A549 (cell line): ENCODE measurements around the gene PLET1. TPM values are rescaled to one million over a fixed set of nuclear protein-coding genes. Genes with fewer than 3 reads are reported as not detected.

Source experiments
- ATAC-seq, 2 experiments: fragments of 200-7000 bp in 1 of 2; fragments of >200 bp in 1 of 2; cut with Nextera tagmentation in 1 of 2; cut with Tn5 transposase in 1 of 2; 3 replicates each; pipeline versions ENCODE4 v1.8.0 to v1.9.1; 2018 to 2020; ENCODE audit warnings: mild to moderate bottlenecking in 1 of 2, moderate library complexity in 1 of 2
- CTCF ChIA-PET: fragments of 300-600 bp; sonication (Branson Sonifier 250); formaldehyde crosslinking; extraction: SDS; loops from one replicate; lab custom pipeline; 2021; ENCODE audit warnings: antibody characterized with exemption, inconsistent platforms; lab: Yijun Ruan, JAX
- POLR2A ChIA-PET: fragments of 350-600 bp; formaldehyde crosslinking; extraction: SDS; loops from one replicate; lab custom pipeline; 2021; ENCODE audit warnings: antibody characterized with exemption, inconsistent platforms; lab: Yijun Ruan, JAX
- DNase-seq, 2 experiments: peaks; one replicate each; pipeline versions ENCODE4 v3.0.0 to v3.0.0-alpha.2; 2011 to 2016; ENCODE audit warnings: low read depth in 1 of 2, low spot score in 1 of 2
- FAIRE-seq: peaks from 2 replicates; lab custom pipeline; 2011; peaks lifted over from hg19 to GRCh38; lab: Jason Lieb, UNC
- H3K27ac ChIP-seq, 2 experiments: fragments of >200 bp; sonication (Bioruptor Twin); formaldehyde crosslinking; 3 replicates each; pipeline ENCODE4 v1.5.1; 2016 to 2017
- H3K4me1 ChIP-seq: fragments of >200 bp; sonication (Bioruptor Twin); formaldehyde crosslinking; 3 replicates; pipeline ENCODE4 v1.6.1; 2016
- H3K4me2 ChIP-seq: fragments of >200 bp; sonication (Bioruptor Twin); formaldehyde crosslinking; 3 replicates; pipeline ENCODE4 v1.6.1; 2016
- H3K4me3 ChIP-seq: fragments of >200 bp; sonication (Bioruptor Twin); formaldehyde crosslinking; 3 replicates; pipeline ENCODE4 v1.5.1; 2016
- H3K9me3 ChIP-seq: fragments of >200 bp; sonication (Bioruptor Twin); formaldehyde crosslinking; 3 replicates; pipeline ENCODE4 v1.6.1; 2016
- CBX8 ChIP-seq: fragments of 200-600 bp; sonication (generic); IDR thresholded peaks from 2 replicates; pipeline ENCODE4 v1.6.1; 2016
- CEBPB ChIP-seq, 2 experiments: fragments of >200 bp in 1 of 2; sonication (Bioruptor Twin) in 1 of 2; formaldehyde crosslinking in 1 of 2; IDR thresholded peaks; 2 replicates each; pipeline ENCODE4 v1.6.1; 2012 to 2016
- CHD4 ChIP-seq: fragments of 200-600 bp; sonication (generic); IDR thresholded peaks from 2 replicates; pipeline ENCODE4 v1.6.1; 2016; ENCODE audit warnings: antibody characterized with exemption, mild to moderate bottlenecking, borderline replicate concordance
- ESRRA ChIP-seq: fragments of 150-350 bp; IDR thresholded peaks from 2 replicates; pipeline ENCODE4 v1.6.1; 2014; ENCODE audit warnings: mild to moderate bottlenecking, low read length, borderline replicate concordance
- HDAC2 ChIP-seq: fragments of 200-600 bp; sonication (generic); IDR thresholded peaks from 2 replicates; pipeline ENCODE4 v1.6.1; 2016
- HEYL ChIP-seq: fragments of 250-450 bp; sonication (Bioruptor Pico); IDR thresholded peaks from 2 replicates; pipeline ENCODE4 v1.8.0; 2021; ENCODE audit warnings: mild to moderate bottlenecking, moderate library complexity
- JUN ChIP-seq, 2 experiments: fragments of >200 bp; sonication (Bioruptor Twin); formaldehyde crosslinking; IDR thresholded peaks; 2 replicates in 1 of 2; 3 replicates in 1 of 2; pipeline ENCODE4 v1.6.1; 2016 to 2017
- KDM5A ChIP-seq: fragments of 200-600 bp; sonication (generic); IDR thresholded peaks from 2 replicates; pipeline ENCODE4 v1.6.1; 2016; ENCODE audit warnings: antibody characterized with exemption, mild to moderate bottlenecking
- MAZ ChIP-seq: fragments of 150-350 bp; IDR thresholded peaks from 2 replicates; pipeline ENCODE4 v1.6.1; 2014; ENCODE audit warnings: antibody characterized with exemption, low read depth, low read length, borderline replicate concordance
- MYC ChIP-seq: IDR thresholded peaks from 2 replicates; pipeline ENCODE4 v1.6.1; 2012; ENCODE audit warnings: mild to moderate bottlenecking, inconsistent platforms, low read length, improper control_type of control experiment, borderline replicate concordance
- NFE2L2 ChIP-seq: fragments of 150-350 bp; conservative IDR thresholded peaks from 2 replicates; pipeline ENCODE4 v1.6.1; 2014; ENCODE audit warnings: low read length
- RAD21 ChIP-seq, 2 experiments: fragments of >200 bp in 1 of 2; sonication (Bioruptor Twin) in 1 of 2; formaldehyde crosslinking in 1 of 2; IDR thresholded peaks in 1 of 2; conservative IDR thresholded peaks in 1 of 2; 2 replicates in 1 of 2; 3 replicates in 1 of 2; pipeline ENCODE4 v1.6.1; 2012 to 2018; ENCODE audit warnings: inconsistent platforms in 1 of 2
- RFX5 ChIP-seq: fragments of 450-650 bp; IDR thresholded peaks from 2 replicates; pipeline ENCODE4 v1.7.1; 2014; ENCODE audit warnings: antibody characterized with exemption, mild to moderate bottlenecking, moderate library complexity
- RNF2 ChIP-seq: fragments of 200-600 bp; sonication (generic); IDR thresholded peaks from 2 replicates; pipeline ENCODE4 v1.6.1; 2016; ENCODE audit warnings: low read depth, mild to moderate bottlenecking, antibody characterized with exemption, moderate library complexity, borderline replicate concordance
- ZNF302 ChIP-seq: fragments of 250-450 bp; sonication (Bioruptor Pico); IDR thresholded peaks from 2 replicates; pipeline ENCODE4 v1.9.0; 2021; ENCODE audit warnings: inconsistent platforms, mild to moderate bottlenecking, moderate library complexity
- polyA plus RNA-seq, 4 experiments: library from polyadenylated mRNA; depleted of rRNA in 3 of 4; stranded (reverse); fragments of >200 nt; fragmentation: RNase III in 1 of 4; extraction: RNeasy Plus Mini Kit Qiagen cat#74134 plus additional on column Dnase treatment in 1 of 4; gene quantifications; 2 replicates in 3 of 4; 3 replicates in 1 of 4; pipeline ENCODE4 v1.2.3, GENCODE V29; 2011 to 2017
- TF ChIP-seq, protein P1 (sequence below): fragments of 250-450 bp; sonication (Bioruptor Pico); IDR thresholded peaks from 2 replicates; pipeline ENCODE4 v1.5.0; 2020; ENCODE audit warnings: low read depth, mild to moderate bottlenecking, moderate library complexity
- TF ChIP-seq, protein P2 (sequence below): fragments of 250-450 bp; sonication (Bioruptor Pico); IDR thresholded peaks from 2 replicates; pipeline ENCODE4 v1.5.0; 2021; ENCODE audit warnings: mild to moderate bottlenecking, moderate library complexity, borderline replicate concordance
- TF ChIP-seq, protein P3 (sequence below): IDR thresholded peaks from 2 replicates; pipeline ENCODE4 v1.6.1; 2012; ENCODE audit warnings: low read depth, borderline replicate concordance
- TF ChIP-seq, protein P4 (sequence below): fragments of 150-350 bp; IDR thresholded peaks from 2 replicates; pipeline ENCODE4 v1.6.1; 2014; ENCODE audit warnings: low read depth, mild to moderate bottlenecking, low read length
- TF ChIP-seq, protein P5 (sequence below): fragments of 200-600 bp; sonication (generic); IDR thresholded peaks from 2 replicates; pipeline ENCODE4 v1.6.1; 2016; ENCODE audit warnings: antibody characterized with exemption, mild to moderate bottlenecking, moderate library complexity

Gene PLET1
- polyA plus RNA-seq, 2 of the 4 experiments (the other 2 are of a cell fraction) = not detected

DNA sequence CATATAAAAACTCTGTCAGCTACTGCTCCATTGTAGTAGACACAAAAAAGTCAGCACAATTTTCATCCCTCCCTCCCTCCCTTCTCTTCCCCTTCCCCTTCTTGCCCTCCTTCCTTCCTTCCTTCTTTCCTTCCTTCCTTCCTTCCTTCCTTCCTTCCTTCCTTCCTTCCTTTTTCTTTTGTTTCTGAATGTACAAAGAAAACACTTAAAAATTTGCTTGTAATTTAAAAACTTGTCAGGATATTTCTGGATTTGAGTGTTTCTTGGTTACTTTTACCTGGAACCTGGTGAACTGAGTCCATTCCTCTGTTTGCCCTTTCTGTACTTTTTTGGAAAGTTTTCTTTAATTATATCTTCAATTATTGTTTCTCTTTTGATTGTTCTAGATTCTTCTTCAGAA lies 31.5 kb upstream of the PLET1 start:
- Histone ChIP-seq H3K9me3 (no peaks in the 10 kb centered on the region; the same call in 1 of the 3 replicates), H3K27ac (no peak overlapping the region), H3K4me1 (peaks cover 9% of the 10 kb centered on the region; the same call in 2 of the 3 replicates), H3K4me3 (no peak overlapping the region), H3K4me2 (no peak overlapping the region)
- no peak for DNase-seq
- FAIRE-seq = no peak
- ATAC-seq = no peak
- no peak for TF ChIP-seq KDM5A
- no peak for TF ChIP-seq JUN (IDR thresholded peaks at IDR 0.05)
- TF ChIP-seq, protein P1, sequence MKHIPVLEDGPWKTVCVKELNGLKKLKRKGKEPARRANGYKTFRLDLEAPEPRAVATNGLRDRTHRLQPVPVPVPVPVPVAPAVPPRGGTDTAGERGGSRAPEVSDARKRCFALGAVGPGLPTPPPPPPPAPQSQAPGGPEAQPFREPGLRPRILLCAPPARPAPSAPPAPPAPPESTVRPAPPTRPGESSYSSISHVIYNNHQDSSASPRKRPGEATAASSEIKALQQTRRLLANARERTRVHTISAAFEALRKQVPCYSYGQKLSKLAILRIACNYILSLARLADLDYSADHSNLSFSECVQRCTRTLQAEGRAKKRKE (CRISPR knock-in tag) = no peak
- TF ChIP-seq RAD21 (conservative IDR thresholded peaks at IDR 0.05 in 1 of 2, IDR thresholded peaks at IDR 0.05 in 1 of 2) = no peak
- TF ChIP-seq, protein P2, sequence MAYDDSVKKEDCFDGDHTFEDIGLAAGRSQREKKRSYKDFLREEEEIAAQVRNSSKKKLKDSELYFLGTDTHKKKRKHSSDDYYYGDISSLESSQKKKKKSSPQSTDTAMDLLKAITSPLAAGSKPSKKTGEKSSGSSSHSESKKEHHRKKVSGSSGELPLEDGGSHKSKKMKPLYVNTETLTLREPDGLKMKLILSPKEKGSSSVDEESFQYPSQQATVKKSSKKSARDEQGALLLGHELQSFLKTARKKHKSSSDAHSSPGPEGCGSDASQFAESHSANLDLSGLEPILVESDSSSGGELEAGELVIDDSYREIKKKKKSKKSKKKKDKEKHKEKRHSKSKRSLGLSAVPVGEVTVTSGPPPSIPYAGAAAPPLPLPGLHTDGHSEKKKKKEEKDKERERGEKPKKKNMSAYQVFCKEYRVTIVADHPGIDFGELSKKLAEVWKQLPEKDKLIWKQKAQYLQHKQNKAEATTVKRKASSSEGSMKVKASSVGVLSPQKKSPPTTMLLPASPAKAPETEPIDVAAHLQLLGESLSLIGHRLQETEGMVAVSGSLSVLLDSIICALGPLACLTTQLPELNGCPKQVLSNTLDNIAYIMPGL (CRISPR knock-in tag) = no peak
- no peak for TF ChIP-seq CBX8
- no peak for TF ChIP-seq ESRRA
- TF ChIP-seq, protein P3, sequence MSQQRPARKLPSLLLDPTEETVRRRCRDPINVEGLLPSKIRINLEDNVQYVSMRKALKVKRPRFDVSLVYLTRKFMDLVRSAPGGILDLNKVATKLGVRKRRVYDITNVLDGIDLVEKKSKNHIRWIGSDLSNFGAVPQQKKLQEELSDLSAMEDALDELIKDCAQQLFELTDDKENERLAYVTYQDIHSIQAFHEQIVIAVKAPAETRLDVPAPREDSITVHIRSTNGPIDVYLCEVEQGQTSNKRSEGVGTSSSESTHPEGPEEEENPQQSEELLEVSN = no peak
- no peak for TF ChIP-seq NFE2L2
- no peak for TF ChIP-seq RNF2
- no peak for TF ChIP-seq CEBPB (IDR thresholded peaks at IDR 0.05)
- TF ChIP-seq HDAC2 = no peak
- TF ChIP-seq ZNF302 = no peak
- no peak for TF ChIP-seq MAZ
- TF ChIP-seq CHD4 = no peak
- no peak for TF ChIP-seq HEYL (CRISPR knock-in tag)
- TF ChIP-seq, protein P4, sequence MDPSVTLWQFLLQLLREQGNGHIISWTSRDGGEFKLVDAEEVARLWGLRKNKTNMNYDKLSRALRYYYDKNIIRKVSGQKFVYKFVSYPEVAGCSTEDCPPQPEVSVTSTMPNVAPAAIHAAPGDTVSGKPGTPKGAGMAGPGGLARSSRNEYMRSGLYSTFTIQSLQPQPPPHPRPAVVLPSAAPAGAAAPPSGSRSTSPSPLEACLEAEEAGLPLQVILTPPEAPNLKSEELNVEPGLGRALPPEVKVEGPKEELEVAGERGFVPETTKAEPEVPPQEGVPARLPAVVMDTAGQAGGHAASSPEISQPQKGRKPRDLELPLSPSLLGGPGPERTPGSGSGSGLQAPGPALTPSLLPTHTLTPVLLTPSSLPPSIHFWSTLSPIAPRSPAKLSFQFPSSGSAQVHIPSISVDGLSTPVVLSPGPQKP = no peak
- TF ChIP-seq RFX5 = no peak
- TF ChIP-seq MYC = no peak
- TF ChIP-seq, protein P5, sequence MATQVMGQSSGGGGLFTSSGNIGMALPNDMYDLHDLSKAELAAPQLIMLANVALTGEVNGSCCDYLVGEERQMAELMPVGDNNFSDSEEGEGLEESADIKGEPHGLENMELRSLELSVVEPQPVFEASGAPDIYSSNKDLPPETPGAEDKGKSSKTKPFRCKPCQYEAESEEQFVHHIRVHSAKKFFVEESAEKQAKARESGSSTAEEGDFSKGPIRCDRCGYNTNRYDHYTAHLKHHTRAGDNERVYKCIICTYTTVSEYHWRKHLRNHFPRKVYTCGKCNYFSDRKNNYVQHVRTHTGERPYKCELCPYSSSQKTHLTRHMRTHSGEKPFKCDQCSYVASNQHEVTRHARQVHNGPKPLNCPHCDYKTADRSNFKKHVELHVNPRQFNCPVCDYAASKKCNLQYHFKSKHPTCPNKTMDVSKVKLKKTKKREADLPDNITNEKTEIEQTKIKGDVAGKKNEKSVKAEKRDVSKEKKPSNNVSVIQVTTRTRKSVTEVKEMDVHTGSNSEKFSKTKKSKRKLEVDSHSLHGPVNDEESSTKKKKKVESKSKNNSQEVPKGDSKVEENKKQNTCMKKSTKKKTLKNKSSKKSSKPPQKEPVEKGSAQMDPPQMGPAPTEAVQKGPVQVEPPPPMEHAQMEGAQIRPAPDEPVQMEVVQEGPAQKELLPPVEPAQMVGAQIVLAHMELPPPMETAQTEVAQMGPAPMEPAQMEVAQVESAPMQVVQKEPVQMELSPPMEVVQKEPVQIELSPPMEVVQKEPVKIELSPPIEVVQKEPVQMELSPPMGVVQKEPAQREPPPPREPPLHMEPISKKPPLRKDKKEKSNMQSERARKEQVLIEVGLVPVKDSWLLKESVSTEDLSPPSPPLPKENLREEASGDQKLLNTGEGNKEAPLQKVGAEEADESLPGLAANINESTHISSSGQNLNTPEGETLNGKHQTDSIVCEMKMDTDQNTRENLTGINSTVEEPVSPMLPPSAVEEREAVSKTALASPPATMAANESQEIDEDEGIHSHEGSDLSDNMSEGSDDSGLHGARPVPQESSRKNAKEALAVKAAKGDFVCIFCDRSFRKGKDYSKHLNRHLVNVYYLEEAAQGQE = no peak
- CTCF ChIA-PET = interaction anchor here (1.4 to 1.6 kb wide), 2 partner anchors 273 to 997 kb away, joined by 3 read pairs; no protein-coding TSS in a partner anchor
- POLR2A ChIA-PET = no interaction called here
